ENCODE measurements around the gene IL17RA.
"Not testable (repeated sequence)": the region's sequence is repeated elsewhere in the genome, so short reads cannot be mapped to it uniquely, and the experiment has no call there.

The IL17RA gene, protein sequence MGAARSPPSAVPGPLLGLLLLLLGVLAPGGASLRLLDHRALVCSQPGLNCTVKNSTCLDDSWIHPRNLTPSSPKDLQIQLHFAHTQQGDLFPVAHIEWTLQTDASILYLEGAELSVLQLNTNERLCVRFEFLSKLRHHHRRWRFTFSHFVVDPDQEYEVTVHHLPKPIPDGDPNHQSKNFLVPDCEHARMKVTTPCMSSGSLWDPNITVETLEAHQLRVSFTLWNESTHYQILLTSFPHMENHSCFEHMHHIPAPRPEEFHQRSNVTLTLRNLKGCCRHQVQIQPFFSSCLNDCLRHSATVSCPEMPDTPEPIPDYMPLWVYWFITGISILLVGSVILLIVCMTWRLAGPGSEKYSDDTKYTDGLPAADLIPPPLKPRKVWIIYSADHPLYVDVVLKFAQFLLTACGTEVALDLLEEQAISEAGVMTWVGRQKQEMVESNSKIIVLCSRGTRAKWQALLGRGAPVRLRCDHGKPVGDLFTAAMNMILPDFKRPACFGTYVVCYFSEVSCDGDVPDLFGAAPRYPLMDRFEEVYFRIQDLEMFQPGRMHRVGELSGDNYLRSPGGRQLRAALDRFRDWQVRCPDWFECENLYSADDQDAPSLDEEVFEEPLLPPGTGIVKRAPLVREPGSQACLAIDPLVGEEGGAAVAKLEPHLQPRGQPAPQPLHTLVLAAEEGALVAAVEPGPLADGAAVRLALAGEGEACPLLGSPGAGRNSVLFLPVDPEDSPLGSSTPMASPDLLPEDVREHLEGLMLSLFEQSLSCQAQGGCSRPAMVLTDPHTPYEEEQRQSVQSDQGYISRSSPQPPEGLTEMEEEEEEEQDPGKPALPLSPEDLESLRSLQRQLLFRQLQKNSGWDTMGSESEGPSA

GRCh38 chr22:17084554-17085276 is at the start of gene IL17RA:
Gene IL17RA, plus strand, starts transcription at chr22:17085000. Its CDS starts 92 bp downstream, at chr22:17085092.
- in situ Hi-C loops (cut with MboI; ENCODE audit: low pct_unique_long_range_greater_than_20kb, low sequenced_read_pairs) = loop anchor here (10.0 kb wide), 1 partner anchor 430 kb away; no protein-coding TSS in a partner anchor
- peak; percentile 90 for DNase-seq

- in situ Hi-C loops (cut with MboI; ENCODE audit: low pct_unique_long_range_greater_than_20kb, low sequenced_read_pairs) = no loop called here
- DNase-seq = no peak
Observed at GRCh38 chr22:17035246-17035645, 49.6 kb upstream of the IL17RA start.

- DNase-seq; in situ Hi-C loops (cut with MboI; ENCODE audit: low pct_unique_long_range_greater_than_20kb, low sequenced_read_pairs): not testable (repeated sequence)
Observed at GRCh38 chr22:17035976-17036841, 48.6 kb upstream of the IL17RA start.

- DNase-seq; in situ Hi-C loops (cut with MboI; ENCODE audit: low pct_unique_long_range_greater_than_20kb, low sequenced_read_pairs): not testable (repeated sequence)
Observed at GRCh38 chr22:17036842-17037711, 47.7 kb upstream of the IL17RA start.

GRCh38 chr22:17043521-17043920 is 41.3 kb upstream of the IL17RA start:
- in situ Hi-C loops (cut with MboI; ENCODE audit: low pct_unique_long_range_greater_than_20kb, low sequenced_read_pairs) = loop anchor here (10.0 kb wide), 1 partner anchor 79 kb away; no protein-coding TSS in a partner anchor
- DNase-seq = no peak

DNA sequence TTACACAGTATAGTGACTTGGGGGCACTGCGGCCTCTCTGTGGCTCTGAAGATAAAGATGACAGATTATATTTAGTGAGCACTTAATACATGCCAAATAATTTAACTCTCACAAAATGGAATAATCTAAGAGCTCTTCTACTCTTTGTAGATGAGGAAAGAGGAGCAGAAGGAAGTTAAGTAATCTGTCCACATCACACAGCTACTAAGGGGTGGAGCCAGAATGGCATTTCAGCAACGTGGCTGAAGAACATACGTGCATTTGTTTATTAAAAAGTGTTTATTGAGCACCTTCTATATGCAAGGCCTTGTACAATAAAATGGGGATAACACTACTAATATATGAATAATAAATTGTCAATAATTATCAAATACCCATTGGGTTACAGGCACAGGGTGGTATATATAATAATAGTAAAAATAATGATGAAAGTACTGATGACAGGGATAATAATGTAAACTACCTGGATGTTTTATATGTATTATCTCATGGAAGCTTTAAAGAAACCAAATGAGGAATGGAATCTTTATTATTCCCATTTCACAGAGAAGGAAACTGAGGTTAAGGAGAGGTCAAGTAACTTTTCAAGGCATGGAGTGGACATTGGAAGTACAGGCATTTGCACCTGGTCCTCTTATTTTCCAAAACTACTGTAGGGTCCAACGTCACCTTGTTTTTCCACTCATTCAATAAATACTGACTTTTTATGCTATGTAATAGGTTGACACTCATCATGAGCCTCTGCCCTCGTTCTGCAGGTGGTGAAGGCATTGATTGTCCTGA is 38.0 kb upstream of the IL17RA start:
- no peak for DNase-seq
- in situ Hi-C loops (cut with MboI; ENCODE audit: low pct_unique_long_range_greater_than_20kb, low sequenced_read_pairs) = loop anchor here (10.0 kb wide), 1 partner anchor 82 kb away; no protein-coding TSS in a partner anchor

GRCh38 chr22:17047656-17048055 is 37.1 kb upstream of the IL17RA start:
- no peak for DNase-seq
- in situ Hi-C loops (cut with MboI; ENCODE audit: low pct_unique_long_range_greater_than_20kb, low sequenced_read_pairs) = loop anchor here (10.0 kb wide), 1 partner anchor 83 kb away; no protein-coding TSS in a partner anchor

DNA sequence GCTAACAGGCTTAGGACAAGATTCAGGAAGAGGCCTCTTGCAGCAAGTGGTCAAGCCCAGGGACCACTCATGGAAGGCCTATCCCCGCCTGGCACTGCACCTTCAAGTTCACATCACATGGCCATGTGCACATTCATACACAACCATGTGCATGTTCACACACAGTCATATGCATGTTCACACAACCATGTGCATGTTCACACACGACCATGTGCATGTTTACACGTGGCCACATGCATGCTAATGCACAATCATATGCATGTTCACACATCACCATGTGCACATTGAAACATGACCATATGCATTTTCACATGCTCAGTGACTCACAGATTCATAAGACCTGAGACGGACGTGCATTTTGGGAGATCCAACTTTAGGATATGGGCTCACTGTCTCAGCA is 28.7 kb upstream of the IL17RA start:
- DNase-seq = no peak
- in situ Hi-C loops (cut with MboI; ENCODE audit: low pct_unique_long_range_greater_than_20kb, low sequenced_read_pairs) = no loop called here

GRCh38 chr22:17056807-17057206 is 28.0 kb upstream of the IL17RA start:
- in situ Hi-C loops (cut with MboI; ENCODE audit: low pct_unique_long_range_greater_than_20kb, low sequenced_read_pairs) = no loop called here
- no peak for DNase-seq

GRCh38 chr22:17057959-17058814 is 26.6 kb upstream of the IL17RA start:
- DNase-seq = peak; percentile 74
- in situ Hi-C loops (cut with MboI; ENCODE audit: low pct_unique_long_range_greater_than_20kb, low sequenced_read_pairs) = no loop called here

- in situ Hi-C loops (cut with MboI; ENCODE audit: low pct_unique_long_range_greater_than_20kb, low sequenced_read_pairs) = no loop called here
- no peak for DNase-seq
Observed at GRCh38 chr22:17060126-17060525, 24.7 kb upstream of the IL17RA start.

GRCh38 chr22:17063411-17064106 is 21.2 kb upstream of the IL17RA start:
- in situ Hi-C loops (cut with MboI; ENCODE audit: low pct_unique_long_range_greater_than_20kb, low sequenced_read_pairs) = no loop called here
- no peak for DNase-seq

DNA sequence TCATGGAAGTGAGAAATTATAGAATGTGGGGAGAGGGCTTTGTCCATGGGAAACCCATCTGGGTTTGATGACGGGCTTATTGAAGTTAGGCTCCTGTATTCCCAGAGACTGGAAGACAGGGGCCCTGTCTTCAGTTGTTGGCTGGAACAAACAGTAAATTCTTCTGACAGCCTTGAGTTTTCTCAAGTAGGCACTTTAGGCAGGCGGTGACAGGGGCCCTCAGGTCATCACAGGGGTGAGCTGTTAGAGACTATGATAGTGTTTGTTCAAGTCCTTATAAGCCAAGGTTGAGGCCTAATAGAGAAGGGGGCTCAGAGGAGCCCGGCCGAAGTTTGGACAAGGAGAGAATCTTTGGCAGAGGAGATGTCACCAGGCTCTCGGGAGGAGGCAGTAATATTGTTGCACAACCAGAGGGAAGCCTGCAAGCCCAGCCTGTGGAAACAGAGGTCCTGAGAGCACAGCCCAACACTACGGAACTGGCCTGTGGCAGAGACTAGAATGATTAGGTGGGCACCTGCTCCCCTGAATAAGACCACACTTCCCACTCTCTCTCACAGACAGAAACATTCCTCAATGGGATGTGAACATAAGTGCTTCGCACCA is 20.2 kb upstream of the IL17RA start:
- in situ Hi-C loops (cut with MboI; ENCODE audit: low pct_unique_long_range_greater_than_20kb, low sequenced_read_pairs) = no loop called here
- no peak for DNase-seq

GRCh38 chr22:17065433-17065832 is 19.4 kb upstream of the IL17RA start:
- in situ Hi-C loops (cut with MboI; ENCODE audit: low pct_unique_long_range_greater_than_20kb, low sequenced_read_pairs) = no loop called here

DNA sequence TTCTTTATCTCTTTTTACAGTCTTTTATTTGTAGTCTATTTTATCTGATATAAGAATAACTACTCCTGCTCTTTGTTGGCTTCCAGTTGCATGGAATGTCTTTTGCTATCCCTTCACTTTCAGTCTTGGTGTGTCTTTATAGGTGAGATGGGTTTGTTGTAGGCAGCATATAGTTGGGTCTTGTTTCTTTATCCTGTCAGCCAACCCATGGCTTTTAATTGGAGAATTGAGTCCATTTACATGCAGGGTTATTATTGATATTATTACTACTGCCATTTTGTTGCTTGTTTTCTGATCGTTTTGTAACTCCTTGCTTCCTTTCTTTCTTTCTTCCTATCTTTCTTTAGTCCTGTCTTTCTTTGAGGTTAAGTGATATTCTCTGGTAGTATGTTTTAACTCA is 11.9 kb upstream of the IL17RA start:
- no peak for DNase-seq
- in situ Hi-C loops (cut with MboI; ENCODE audit: low pct_unique_long_range_greater_than_20kb, low sequenced_read_pairs) = loop anchor here (10.0 kb wide), 1 partner anchor 422 kb away; no protein-coding TSS in a partner anchor

More at GRCh38 chr22:17065433-17065832, 19.4 kb upstream of the IL17RA start:
- DNase-seq = no peak
